ENCODE data around the gene CCDC30.
"Not testable (repeated sequence)": the region's sequence is repeated elsewhere in the genome, so short reads cannot be mapped to it uniquely, and the experiment has no call there.

Gene CCDC30

GRCh38 chr1:42524330-42524729, 61.2 kb downstream of the CCDC30 start:
- DNase-seq (ENCODE audit: low read depth in 2 of 2), result no peak

GRCh38 chr1:42529724-42530181, 66.7 kb downstream of the CCDC30 start:
- DNase-seq (ENCODE audit: low read depth in 2 of 2), result peak; percentile 1 to 5

- no peak for DNase-seq (ENCODE audit: low read depth in 2 of 2)
Measured at GRCh38 chr1:42531043-42531442, 68.0 kb downstream of the CCDC30 start.

- no peak for DNase-seq (ENCODE audit: low read depth in 2 of 2)
Measured at GRCh38 chr1:42533101-42533863, 70.2 kb downstream of the CCDC30 start.

- no peak for DNase-seq (ENCODE audit: low read depth in 2 of 2)
Measured at GRCh38 chr1:42541104-42541503, 78.0 kb downstream of the CCDC30 start.

GRCh38 chr1:42551180-42551579, 88.1 kb downstream of the CCDC30 start:
- DNase-seq (ENCODE audit: low read depth in 2 of 2), result no peak

GRCh38 chr1:42551590-42551989, 88.5 kb downstream of the CCDC30 start:
- no peak for DNase-seq (ENCODE audit: low read depth in 2 of 2)

- no peak for DNase-seq (ENCODE audit: low read depth in 2 of 2)
Measured at GRCh38 chr1:42552636-42553035, 89.5 kb downstream of the CCDC30 start.

GRCh38 chr1:42557230-42557851, 94.3 kb downstream of the CCDC30 start:
- DNase-seq (ENCODE audit: low read depth in 2 of 2), result no peak

- no peak for DNase-seq (ENCODE audit: low read depth in 2 of 2)
Measured at GRCh38 chr1:42567038-42567437, 104.0 kb downstream of the CCDC30 start.

- no peak for DNase-seq (ENCODE audit: low read depth in 2 of 2)
Measured at GRCh38 chr1:42576935-42577334, 113.8 kb downstream of the CCDC30 start.

- no peak for DNase-seq (ENCODE audit: low read depth in 2 of 2)
Measured at GRCh38 chr1:42586016-42586415, 122.9 kb downstream of the CCDC30 start.

GRCh38 chr1:42587753-42588152, 124.7 kb downstream of the CCDC30 start:
- no peak for DNase-seq (ENCODE audit: low read depth in 2 of 2)

- DNase-seq (ENCODE audit: low read depth in 2 of 2), result no peak
Measured at GRCh38 chr1:42592811-42593210, 129.7 kb downstream of the CCDC30 start.

GRCh38 chr1:42593486-42594100, 130.5 kb downstream of the CCDC30 start:
- no peak for DNase-seq (ENCODE audit: low read depth in 2 of 2)

- DNase-seq (ENCODE audit: low read depth in 2 of 2), result no peak
Measured at GRCh38 chr1:42601472-42601871, 138.4 kb downstream of the CCDC30 start.

GRCh38 chr1:42613803-42614131, 150.7 kb downstream of the CCDC30 start:
- DNase-seq (ENCODE audit: low read depth in 2 of 2), result no peak

- no peak for DNase-seq (ENCODE audit: low read depth in 2 of 2)
Measured at GRCh38 chr1:42618866-42619265, 155.8 kb downstream of the CCDC30 start.

GRCh38 chr1:42620307-42620706, 157.2 kb downstream of the CCDC30 start:
- no peak for DNase-seq (ENCODE audit: low read depth in 2 of 2)

- DNase-seq (ENCODE audit: low read depth in 2 of 2), result not testable (repeated sequence)
Measured at GRCh38 chr1:42621180-42621579, 158.1 kb downstream of the CCDC30 start.

GRCh38 chr1:42627205-42627604, 164.1 kb downstream of the CCDC30 start:
- DNase-seq (ENCODE audit: low read depth in 2 of 2), result not testable (repeated sequence)

GRCh38 chr1:42639116-42639515, 176.0 kb downstream of the CCDC30 start:
- DNase-seq (ENCODE audit: low read depth in 2 of 2), result peak in 1 of 2 experiments; percentile 3

GRCh38 chr1:42646056-42646455, 183.0 kb downstream of the CCDC30 start:
- no peak for DNase-seq (ENCODE audit: low read depth in 2 of 2)
